GM19023 (cell line): ENCODE data around the gene ZNF41.
"Not testable (repeated sequence)": the region's sequence is repeated elsewhere in the genome, so short reads cannot be mapped to it uniquely, and the experiment has no call there.

Experiments used
- ATAC-seq: cut with Tn5 transposase; IDR thresholded peaks from one replicate; pipeline ENCODE4 v1.9.1; 2021; ENCODE audit warnings: mild to moderate bottlenecking, moderate library complexity; ENCODE audit not compliant: unreplicated experiment

The ZNF41 gene

GRCh38 chrX:47482512-47483305, at the start of gene ZNF41:
TSS of gene ZNF41 (minus strand) at chrX:47483222. CDS start at chrX:47467481, 15,741 bp downstream.
- peak; percentile 81 for ATAC-seq

DNA sequence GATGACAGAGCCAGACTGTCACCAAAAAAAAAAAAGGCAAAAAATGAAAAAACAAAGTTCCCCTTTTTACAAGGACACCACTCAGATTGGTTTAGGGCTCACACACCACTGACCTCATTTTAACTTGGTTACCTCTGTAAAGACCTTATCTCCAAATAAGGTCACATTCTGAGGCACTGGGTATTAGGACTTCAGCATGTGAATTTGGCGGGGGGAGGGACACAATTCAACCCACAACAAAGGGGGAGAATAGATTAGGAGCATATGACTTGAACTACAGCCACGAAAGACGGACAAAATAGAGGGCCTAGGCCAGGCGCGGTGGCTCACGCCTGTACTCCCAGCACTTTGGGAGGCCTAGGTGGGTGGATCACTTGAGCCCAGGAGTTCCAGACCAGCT, 47.0 kb upstream of the ZNF41 start:
- ATAC-seq = no peak

DNA sequence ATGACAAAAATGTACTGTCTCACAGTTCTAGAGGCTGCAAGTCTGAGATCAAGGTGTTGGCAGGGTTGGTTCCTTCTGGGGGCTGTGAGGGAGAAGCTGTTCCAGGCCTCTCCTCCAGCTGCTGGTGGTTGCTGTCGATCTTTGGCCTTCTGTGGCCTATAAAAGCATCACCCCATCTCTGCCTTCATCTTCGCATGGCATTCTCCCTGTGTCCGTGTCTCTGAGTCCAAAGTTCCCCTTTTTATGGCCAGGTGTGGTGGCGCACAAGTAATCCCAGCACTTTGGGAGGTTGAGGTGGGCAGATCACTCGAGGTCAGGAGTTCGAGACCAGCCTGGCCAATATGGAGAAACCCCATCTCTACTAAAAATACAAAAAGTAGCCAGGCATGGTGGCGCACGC, 46.5 kb upstream of the ZNF41 start:
- ATAC-seq = no peak

DNA sequence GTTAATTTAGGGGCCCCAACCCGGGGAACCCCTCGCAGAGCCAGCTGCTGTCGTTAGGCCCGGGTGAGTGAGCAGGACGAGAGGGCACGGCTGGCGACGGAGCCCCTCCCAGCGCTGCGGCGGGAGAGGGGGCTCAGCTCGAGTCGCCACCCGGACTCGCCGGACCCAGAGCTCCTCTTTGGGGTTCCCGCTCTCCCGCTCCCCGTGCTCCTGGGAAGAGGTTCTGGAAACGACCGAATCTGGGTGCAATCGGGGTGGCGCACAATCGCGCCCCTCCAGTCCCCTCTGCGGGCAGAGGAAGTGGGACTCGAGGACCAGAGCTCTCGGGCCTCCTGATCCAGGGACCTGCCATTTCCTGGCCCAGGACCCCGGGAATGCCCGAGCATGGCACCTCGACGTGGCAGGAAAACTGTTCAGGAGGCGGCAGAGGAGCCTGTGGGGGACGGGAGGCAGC, 40.7 kb upstream of the ZNF41 start:
- ATAC-seq = peak; percentile 24

DNA sequence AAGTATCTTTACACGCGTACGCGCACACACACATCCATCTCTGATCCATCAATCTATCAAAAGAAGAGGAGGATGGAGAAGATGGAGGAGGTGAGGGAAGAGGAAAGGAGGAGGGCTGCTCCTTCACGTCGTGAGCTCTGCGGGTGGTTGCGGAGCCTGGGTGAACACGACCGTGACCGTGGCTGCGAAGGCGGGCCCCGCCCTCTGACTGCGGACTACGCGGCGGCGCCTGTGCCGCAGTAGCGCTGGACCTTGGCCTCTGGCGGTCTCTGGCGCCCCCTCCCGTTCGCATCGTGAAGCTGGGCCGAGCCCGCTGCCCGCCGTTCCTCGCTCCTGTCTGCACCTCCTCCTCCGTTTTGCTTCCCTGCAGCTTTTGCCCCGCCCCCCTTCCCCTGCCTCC, 40.3 kb upstream of the ZNF41 start:
- peak; percentile 94 for ATAC-seq

DNA sequence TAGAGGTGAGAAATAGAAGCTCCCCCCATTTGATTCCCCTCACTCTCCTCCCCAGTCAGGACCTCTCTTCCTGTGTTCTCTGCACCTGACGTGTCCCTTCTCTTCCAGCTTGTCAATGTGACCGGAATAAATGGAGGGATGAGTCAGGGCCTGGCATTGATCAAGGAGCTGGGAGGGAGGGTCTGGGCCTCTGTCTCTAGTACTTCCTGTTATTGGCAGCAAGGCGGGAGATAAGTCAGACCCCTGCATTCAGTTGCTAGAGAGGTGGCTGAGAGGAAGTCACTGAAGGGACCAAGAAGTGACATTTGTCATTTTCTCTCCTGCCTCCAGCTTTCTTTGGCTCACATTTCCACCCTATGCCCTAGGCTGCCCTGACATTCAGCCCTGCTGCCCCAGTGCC, 35.1 kb upstream of the ZNF41 start:
- ATAC-seq = no peak

DNA sequence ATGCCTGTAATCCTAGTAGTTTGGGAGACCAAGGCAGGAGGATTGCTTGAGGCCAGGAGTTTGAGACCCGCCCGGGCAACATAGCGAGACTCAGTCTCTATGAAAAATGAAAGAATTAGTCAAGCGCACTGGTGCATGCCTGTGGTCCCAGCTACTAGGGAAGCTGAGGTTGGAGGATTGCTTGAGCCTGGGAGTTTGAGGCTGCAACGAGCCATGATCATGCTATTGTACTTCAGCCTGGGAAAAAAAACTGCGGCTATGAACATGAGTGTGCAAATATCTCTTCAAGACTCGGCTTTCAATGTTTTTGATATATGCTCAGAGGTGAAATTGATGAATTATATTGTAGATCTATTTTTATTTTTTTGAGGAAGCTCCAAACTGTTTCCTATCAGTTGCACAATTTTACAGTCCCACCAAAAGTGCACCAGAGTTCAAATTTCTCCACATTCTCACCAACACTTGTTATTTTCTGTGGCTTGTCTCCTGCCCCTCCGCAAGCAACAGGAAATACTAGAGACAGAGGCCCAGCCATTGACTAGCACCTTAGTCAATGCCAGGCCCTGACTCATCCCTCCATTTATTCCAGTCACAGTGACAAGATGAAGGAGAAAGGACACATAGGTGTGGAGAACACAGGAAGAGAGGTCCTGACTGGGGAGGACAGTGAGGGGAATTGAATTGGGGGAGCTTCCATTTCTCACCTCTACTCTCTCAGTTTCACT, 33.1 kb upstream of the ZNF41 start:
- ATAC-seq = no peak

DNA sequence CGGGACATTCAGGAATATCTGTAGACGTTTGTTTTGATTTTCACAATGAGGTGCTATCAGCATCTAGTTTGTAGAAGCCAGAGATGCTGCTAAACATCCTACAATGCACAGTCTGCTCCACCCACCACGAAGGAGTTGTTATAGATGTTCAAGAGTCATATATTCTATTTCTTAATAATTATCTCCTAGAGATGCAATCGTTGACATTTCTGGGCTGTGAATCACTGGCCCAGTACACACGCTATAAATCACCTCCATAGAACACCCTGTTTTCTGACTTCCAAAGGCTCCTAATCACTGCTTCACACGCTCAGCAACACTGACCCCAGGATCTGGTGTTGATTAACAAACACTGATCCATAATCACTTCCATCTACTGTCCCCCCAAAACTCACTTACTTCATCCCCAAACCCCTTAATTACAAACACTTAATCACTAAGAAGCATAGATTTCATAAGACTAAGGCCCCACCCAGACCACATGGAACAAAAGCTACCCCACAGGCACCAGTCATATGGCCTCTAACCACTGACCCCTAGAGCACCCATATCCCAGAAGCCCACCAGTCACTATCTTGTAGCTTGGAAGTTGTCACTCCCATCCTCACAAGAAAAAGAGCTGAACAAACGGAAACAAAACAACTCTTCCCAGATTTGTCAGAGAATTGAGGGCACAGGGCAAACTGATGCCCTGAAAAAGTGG, 31.7 kb upstream of the ZNF41 start:
- ATAC-seq = no peak

GRCh38 chrX:47513034-47513965, 30.3 kb upstream of the ZNF41 start:
- ATAC-seq = not testable (repeated sequence)

DNA sequence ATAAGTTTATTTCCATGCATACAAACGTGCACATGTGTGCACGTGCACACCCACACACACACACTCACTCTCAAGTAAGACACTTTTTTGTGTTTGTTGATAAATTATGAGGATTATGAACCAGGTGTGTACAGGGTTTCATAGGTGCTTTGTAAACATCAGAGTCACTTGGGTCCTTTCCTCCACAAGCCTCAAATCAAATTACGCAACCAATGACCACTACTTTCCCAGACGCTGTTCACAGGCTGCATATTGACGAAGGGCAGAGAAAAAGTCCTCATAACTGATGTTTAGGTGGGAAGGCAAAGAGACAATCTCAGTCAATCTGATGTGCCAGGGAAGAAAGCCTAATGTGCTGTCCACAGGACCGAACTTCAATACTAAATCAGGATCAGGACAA, 29.4 kb upstream of the ZNF41 start:
- not testable (repeated sequence) for ATAC-seq

GRCh38 chrX:47507153-47507867, 24.3 kb upstream of the ZNF41 start:
- no peak for ATAC-seq

GRCh38 chrX:47503151-47503550, 20.1 kb upstream of the ZNF41 start:
- no peak for ATAC-seq

DNA sequence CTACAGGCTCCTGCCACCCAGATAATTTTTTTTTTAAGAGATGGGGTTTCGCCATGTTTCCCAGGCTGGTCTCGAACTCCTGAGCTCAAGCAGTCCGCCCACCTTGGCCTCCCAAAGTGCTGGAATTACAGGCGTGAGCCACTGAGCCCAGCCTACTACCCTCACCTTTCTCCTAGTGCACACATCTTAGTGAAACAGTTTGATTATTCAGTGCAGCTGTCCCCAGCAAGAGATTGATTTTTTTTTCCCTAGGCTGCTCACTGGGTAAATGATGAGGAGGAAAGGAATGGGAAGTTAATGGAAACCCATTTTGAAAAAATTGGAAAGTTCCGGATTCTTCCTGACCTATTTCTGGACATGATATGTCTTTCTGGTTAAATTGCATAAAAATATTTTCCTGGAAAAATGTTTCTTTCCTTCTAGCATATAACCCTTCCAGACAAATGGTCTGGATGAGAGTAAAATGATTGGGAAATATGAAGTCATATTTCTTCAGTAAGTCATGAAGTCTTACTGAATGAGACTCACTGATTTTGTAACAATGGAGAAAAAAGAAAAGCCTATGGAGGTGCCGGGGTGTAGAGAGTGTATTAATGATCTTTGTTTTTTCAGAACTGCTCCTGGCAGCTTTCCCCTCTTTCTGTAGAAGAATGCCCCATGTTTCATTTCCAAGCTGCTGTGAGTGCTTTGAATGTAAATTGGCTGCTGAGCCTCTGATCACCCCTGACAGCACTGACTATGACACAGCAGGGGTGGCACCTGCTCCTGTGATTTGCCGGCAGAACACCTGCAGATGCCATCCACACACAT, 19.5 kb upstream of the ZNF41 start:
- ATAC-seq = no peak

- no peak for ATAC-seq
Measured at GRCh38 chrX:47501226-47502074, 18.4 kb upstream of the ZNF41 start.

DNA sequence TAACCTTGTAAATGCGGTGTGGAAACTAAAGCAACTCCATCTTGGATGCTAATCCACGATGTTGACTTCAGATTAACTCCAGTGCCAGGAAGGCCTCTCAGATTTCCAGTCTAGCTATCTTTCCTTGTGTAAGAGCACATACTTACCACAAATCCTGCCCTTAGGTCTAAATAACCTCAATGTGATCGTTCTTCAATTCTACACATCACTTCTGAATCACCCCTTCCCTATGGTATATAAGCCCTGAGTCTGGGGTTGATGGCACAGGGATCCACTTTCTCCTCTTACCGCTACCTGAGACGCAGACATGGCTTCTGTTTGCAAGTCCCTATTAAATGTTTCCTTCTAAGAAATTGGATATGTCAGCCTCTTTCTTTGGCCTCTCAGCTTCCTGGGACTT, 17.5 kb upstream of the ZNF41 start:
- ATAC-seq = no peak

DNA sequence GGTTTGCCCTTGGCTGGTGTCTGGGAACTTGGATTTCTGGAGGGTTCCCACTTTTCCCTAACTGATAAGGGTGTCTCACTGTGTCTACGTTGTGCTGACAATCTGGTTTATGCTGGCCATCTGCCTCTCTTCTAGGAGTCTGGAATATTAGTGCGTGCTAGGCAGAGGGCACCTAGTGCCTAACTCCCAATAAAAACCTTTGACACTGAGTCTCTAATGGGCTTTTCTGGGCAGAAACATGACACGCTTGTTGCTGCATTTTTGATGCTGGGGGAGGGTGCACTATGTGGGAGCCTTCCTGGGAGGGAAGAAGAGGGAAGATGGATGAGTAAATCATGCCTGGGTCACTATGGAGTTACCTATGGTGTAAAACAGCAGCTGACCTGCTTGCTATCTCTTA, 16.3 kb upstream of the ZNF41 start:
- ATAC-seq = no peak

DNA sequence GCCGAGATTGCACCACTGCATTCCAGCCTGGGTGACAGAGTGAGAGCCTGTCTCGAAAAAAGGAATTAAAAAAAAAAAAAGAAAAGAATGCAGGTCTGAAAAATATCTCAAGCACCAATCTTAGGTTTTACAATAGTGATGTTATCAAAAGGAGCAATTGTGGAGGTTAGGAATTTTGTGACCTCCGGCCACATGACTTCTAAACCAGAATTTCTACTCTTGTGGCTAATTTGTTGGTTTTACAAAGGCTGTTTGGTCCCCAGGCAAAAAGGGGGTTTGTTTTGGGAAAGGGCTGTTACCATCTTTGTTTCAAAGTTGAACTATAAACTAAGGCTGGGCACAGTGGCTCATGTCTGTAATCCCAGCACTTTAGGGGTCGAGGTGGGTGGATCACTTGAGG, 15.4 kb upstream of the ZNF41 start:
- ATAC-seq = no peak

DNA sequence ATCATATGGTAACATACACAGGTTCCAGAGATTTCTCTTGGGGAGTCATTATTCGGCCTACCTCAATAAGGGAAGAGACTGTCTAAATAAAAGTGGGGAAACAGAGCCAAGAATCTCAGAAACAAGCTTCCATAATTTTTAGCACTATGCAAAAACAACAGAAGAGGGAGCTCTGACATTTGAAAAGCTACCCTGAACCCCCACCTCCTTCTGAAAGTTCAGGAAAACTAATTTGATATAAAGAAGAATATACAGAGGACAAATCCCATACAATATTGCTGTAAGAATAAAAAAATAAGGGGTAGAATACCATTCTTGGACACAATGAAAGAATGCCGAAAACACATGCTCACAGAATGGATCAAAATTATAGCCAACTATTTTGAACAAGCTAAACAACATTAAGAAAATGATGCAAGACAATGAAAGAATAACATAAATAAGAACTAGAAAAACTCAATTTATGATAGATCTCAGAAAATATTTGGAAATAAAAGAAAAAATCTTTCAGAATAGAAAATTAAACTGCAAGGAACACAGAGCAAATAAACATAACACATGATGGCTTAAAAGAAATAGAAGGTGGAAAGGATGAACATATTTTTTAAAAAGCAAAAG, 14.4 kb upstream of the ZNF41 start:
- no peak for ATAC-seq
